HEK293 (cell line): ENCODE results near the gene ZNF646.

Source experiments
- EGR2 ChIP-seq: fragments of 450-650 bp; formaldehyde crosslinking; IDR thresholded peaks from 2 replicates; pipeline ENCODE4 v1.5.1; 2016; ENCODE audit warnings: low read depth, missing biosample characterization, missing genetic modification characterization
- GLIS1 ChIP-seq: fragments of 450-650 bp; formaldehyde crosslinking; IDR thresholded peaks from 2 replicates; pipeline ENCODE4 v1.5.1; 2016; ENCODE audit warnings: missing biosample characterization, missing genetic modification characterization
- KLF9 ChIP-seq: fragments of 450-650 bp; formaldehyde crosslinking; IDR thresholded peaks from 2 replicates; pipeline ENCODE4 v1.5.1; 2016; ENCODE audit warnings: missing biosample characterization, missing genetic modification characterization, low read depth
- MZF1 ChIP-seq: fragments of 450-650 bp; formaldehyde crosslinking; IDR thresholded peaks from 2 replicates; pipeline ENCODE4 v1.5.1; 2017; ENCODE audit warnings: missing biosample characterization, missing genetic modification characterization, borderline replicate concordance
- PRDM1 ChIP-seq: fragments of 450-650 bp; formaldehyde crosslinking; IDR thresholded peaks from 2 replicates; pipeline ENCODE4; 2016; ENCODE audit warnings: missing biosample characterization, missing genetic modification characterization
- SCRT1 ChIP-seq: fragments of 450-650 bp; formaldehyde crosslinking; IDR thresholded peaks from 2 replicates; pipeline ENCODE4 v1.5.1; 2016; ENCODE audit warnings: missing biosample characterization, missing genetic modification characterization, borderline replicate concordance
- TRIM28 ChIP-seq: IDR thresholded peaks from 2 replicates; pipeline ENCODE4 v1.6.1; 2011; ENCODE audit warnings: low read length, control low read depth, borderline replicate concordance
- ZBTB21 ChIP-seq: fragments of 450-650 bp; formaldehyde crosslinking; IDR thresholded peaks from 2 replicates; pipeline ENCODE4 v1.5.1; 2017; ENCODE audit warnings: missing biosample characterization, missing genetic modification characterization
- ZNF10 ChIP-seq: fragments of 450-650 bp; formaldehyde crosslinking; IDR thresholded peaks from 2 replicates; pipeline ENCODE4 v1.5.1; 2017; ENCODE audit warnings: missing biosample characterization, missing genetic modification characterization
- ZNF221 ChIP-seq: fragments of 450-650 bp; formaldehyde crosslinking; IDR thresholded peaks from 2 replicates; pipeline ENCODE4 v1.5.1; 2017; ENCODE audit warnings: missing biosample characterization, missing genetic modification characterization, borderline replicate concordance
- ZNF302 ChIP-seq: fragments of 450-650 bp; formaldehyde crosslinking; IDR thresholded peaks from 2 replicates; pipeline ENCODE4 v1.5.1; 2016; ENCODE audit warnings: missing biosample characterization, missing genetic modification characterization, low read depth
- ZNF335 ChIP-seq: fragments of 450-650 bp; formaldehyde crosslinking; conservative IDR thresholded peaks from 2 replicates; pipeline ENCODE4 v1.5.1; 2016; ENCODE audit warnings: missing biosample characterization, missing genetic modification characterization
- ZNF350 ChIP-seq: fragments of 450-650 bp; formaldehyde crosslinking; IDR thresholded peaks from 2 replicates; pipeline ENCODE4 v1.5.0; 2017; ENCODE audit warnings: missing biosample characterization, mild to moderate bottlenecking, missing genetic modification characterization
- ZNF391 ChIP-seq: fragments of 450-650 bp; formaldehyde crosslinking; IDR thresholded peaks from 2 replicates; pipeline ENCODE4 v1.5.1; 2016; ENCODE audit warnings: low read depth, missing biosample characterization, missing genetic modification characterization, borderline replicate concordance
- ZNF404 ChIP-seq: fragments of 450-650 bp; formaldehyde crosslinking; IDR thresholded peaks from 2 replicates; pipeline ENCODE4 v1.5.1; 2017; ENCODE audit warnings: missing biosample characterization, missing genetic modification characterization
- ZNF510 ChIP-seq: fragments of 450-650 bp; formaldehyde crosslinking; IDR thresholded peaks from 2 replicates; pipeline ENCODE4 v1.5.1; 2018; ENCODE audit warnings: mild to moderate bottlenecking, missing genetic modification characterization, missing biosample characterization; ENCODE audit not compliant: insufficient replicate concordance
- ZNF548 ChIP-seq: fragments of 450-650 bp; formaldehyde crosslinking; IDR thresholded peaks from 2 replicates; pipeline ENCODE4 v1.5.1; 2016; ENCODE audit warnings: missing biosample characterization, missing genetic modification characterization
- ZNF561 ChIP-seq: fragments of 450-650 bp; IDR thresholded peaks from 2 replicates; pipeline ENCODE4 v1.5.1; 2018; ENCODE audit warnings: missing biosample characterization, missing genetic modification characterization, borderline replicate concordance
- ZNF585B ChIP-seq: fragments of 450-650 bp; formaldehyde crosslinking; IDR thresholded peaks from 2 replicates; pipeline ENCODE4 v1.5.1; 2016; ENCODE audit warnings: missing biosample characterization, missing genetic modification characterization
- ZNF670 ChIP-seq: fragments of 450-650 bp; formaldehyde crosslinking; IDR thresholded peaks from 2 replicates; pipeline ENCODE4 v1.5.1; 2016; ENCODE audit warnings: missing biosample characterization, missing genetic modification characterization, low read depth
- ZNF707 ChIP-seq: fragments of 450-650 bp; formaldehyde crosslinking; IDR thresholded peaks from 2 replicates; pipeline ENCODE4 v1.5.1; 2016; ENCODE audit warnings: missing biosample characterization, missing genetic modification characterization
- ZNF747 ChIP-seq: fragments of 450-650 bp; formaldehyde crosslinking; IDR thresholded peaks from 2 replicates; pipeline ENCODE4 v1.5.1; 2016; ENCODE audit warnings: missing biosample characterization, missing genetic modification characterization
- ZNF76 ChIP-seq: fragments of 450-650 bp; formaldehyde crosslinking; IDR thresholded peaks from 2 replicates; pipeline ENCODE4; 2016; ENCODE audit warnings: low read depth, missing biosample characterization, missing genetic modification characterization, borderline replicate concordance
- ZNF777 ChIP-seq: fragments of 450-650 bp; formaldehyde crosslinking; IDR thresholded peaks from 2 replicates; pipeline ENCODE4 v1.5.1; 2017; ENCODE audit warnings: missing biosample characterization, missing genetic modification characterization, borderline replicate concordance
- ZSCAN23 ChIP-seq: fragments of 450-650 bp; formaldehyde crosslinking; IDR thresholded peaks from 2 replicates; pipeline ENCODE4 v1.5.1; 2016; ENCODE audit warnings: missing biosample characterization, missing genetic modification characterization
- TF ChIP-seq, protein P1 (sequence below): fragments of 450-650 bp; formaldehyde crosslinking; IDR thresholded peaks from 2 replicates; pipeline ENCODE4 v1.5.1; 2016; ENCODE audit warnings: missing biosample characterization, missing genetic modification characterization
- TF ChIP-seq, protein P2 (sequence below): fragments of 450-650 bp; formaldehyde crosslinking; IDR thresholded peaks from 2 replicates; pipeline ENCODE4 v1.5.1; 2016; ENCODE audit warnings: missing biosample characterization, missing genetic modification characterization, low read depth
- TF ChIP-seq, protein P3 (sequence below): fragments of 450-650 bp; formaldehyde crosslinking; IDR thresholded peaks from 2 replicates; pipeline ENCODE4 v1.5.1; 2016; ENCODE audit warnings: missing biosample characterization, missing genetic modification characterization, borderline replicate concordance
- TF ChIP-seq, protein P4 (sequence below): fragments of 450-650 bp; formaldehyde crosslinking; IDR thresholded peaks from 2 replicates; pipeline ENCODE4 v1.5.1; 2017; ENCODE audit warnings: missing biosample characterization, missing genetic modification characterization

Gene ZNF646

DNA sequence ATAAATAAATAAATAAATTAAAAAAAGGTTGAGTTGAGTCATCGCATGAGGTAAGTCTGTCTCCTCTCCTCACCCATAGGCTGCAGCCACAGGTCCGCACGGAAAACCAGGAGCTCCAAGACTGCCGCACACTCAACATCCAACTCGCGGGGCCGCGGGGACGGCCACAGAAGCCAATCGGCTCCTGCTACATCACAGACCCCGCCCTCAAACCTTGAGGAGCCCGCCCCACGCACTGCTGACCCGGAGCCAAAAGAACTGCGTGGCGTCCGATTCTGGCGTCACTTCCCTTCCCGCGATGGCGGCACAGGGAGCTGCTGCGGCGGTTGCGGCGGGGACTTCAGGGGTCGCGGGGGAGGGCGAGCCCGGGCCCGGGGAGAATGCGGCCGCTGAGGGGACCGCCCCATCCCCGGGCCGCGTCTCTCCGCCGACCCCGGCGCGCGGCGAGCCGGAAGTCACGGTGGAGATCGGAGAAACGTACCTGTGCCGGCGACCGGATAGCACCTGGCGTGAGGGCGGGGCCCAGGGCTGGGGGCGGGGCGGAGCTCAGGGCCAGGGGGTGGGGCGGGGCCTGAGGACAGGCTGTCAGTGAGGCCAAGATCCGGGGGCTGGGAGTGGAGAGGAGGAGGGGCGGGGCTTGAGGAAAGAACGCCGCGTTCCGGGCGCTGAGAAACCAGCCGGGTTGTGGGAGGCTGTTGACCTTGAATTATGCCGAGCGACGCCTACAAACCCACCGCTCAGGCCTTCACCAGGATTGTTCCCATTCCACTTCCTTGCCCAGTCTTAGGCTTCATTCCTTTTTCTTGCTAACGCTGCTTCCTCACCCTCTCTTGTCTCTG lies 43.4 kb downstream of the ZNF646 start, which contains the start of gene KAT8 (continued):
- TF ChIP-seq ZNF707 (tag by site-specific recombination) = no peak
- peak; percentile 62; the same call in 1 of the 2 replicates for TF ChIP-seq ZNF404 (tag by site-specific recombination)
- TF ChIP-seq ZNF670 = no peak
- TF ChIP-seq, protein P1, sequence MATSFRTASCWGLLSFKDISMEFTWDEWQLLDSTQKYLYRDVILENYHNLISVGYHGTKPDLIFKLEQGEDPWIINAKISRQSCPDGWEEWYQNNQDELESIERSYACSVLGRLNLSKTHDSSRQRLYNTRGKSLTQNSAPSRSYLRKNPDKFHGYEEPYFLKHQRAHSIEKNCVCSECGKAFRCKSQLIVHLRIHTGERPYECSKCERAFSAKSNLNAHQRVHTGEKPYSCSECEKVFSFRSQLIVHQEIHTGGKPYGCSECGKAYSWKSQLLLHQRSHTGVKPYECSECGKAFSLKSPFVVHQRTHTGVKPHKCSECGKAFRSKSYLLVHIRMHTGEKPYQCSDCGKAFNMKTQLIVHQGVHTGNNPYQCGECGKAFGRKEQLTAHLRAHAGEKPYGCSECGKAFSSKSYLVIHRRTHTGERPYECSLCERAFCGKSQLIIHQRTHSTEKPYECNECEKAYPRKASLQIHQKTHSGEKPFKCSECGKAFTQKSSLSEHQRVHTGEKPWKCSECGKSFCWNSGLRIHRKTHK (tag by site-specific recombination) = no peak
- TF ChIP-seq ZNF221 (tag by site-specific recombination) = no peak
- TF ChIP-seq EGR2 (tag by site-specific recombination) = peak; percentile 74
- no peak for TF ChIP-seq ZNF585B (tag by site-specific recombination)
- TF ChIP-seq KLF9 (tag by site-specific recombination) = peak; percentile 64
- TF ChIP-seq MZF1 (tag by site-specific recombination) = peak; percentile 53; the same call in 1 of the 2 replicates
- TF ChIP-seq, protein P2, sequence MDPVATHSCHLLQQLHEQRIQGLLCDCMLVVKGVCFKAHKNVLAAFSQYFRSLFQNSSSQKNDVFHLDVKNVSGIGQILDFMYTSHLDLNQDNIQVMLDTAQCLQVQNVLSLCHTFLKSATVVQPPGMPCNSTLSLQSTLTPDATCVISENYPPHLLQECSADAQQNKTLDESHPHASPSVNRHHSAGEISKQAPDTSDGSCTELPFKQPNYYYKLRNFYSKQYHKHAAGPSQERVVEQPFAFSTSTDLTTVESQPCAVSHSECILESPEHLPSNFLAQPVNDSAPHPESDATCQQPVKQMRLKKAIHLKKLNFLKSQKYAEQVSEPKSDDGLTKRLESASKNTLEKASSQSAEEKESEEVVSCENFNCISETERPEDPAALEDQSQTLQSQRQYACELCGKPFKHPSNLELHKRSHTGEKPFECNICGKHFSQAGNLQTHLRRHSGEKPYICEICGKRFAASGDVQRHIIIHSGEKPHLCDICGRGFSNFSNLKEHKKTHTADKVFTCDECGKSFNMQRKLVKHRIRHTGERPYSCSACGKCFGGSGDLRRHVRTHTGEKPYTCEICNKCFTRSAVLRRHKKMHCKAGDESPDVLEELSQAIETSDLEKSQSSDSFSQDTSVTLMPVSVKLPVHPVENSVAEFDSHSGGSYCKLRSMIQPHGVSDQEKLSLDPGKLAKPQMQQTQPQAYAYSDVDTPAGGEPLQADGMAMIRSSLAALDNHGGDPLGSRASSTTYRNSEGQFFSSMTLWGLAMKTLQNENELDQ (tag by site-specific recombination) = no peak
- TF ChIP-seq SCRT1 = peak; percentile 59; the same call in 1 of the 2 replicates
- TF ChIP-seq, protein P3, sequence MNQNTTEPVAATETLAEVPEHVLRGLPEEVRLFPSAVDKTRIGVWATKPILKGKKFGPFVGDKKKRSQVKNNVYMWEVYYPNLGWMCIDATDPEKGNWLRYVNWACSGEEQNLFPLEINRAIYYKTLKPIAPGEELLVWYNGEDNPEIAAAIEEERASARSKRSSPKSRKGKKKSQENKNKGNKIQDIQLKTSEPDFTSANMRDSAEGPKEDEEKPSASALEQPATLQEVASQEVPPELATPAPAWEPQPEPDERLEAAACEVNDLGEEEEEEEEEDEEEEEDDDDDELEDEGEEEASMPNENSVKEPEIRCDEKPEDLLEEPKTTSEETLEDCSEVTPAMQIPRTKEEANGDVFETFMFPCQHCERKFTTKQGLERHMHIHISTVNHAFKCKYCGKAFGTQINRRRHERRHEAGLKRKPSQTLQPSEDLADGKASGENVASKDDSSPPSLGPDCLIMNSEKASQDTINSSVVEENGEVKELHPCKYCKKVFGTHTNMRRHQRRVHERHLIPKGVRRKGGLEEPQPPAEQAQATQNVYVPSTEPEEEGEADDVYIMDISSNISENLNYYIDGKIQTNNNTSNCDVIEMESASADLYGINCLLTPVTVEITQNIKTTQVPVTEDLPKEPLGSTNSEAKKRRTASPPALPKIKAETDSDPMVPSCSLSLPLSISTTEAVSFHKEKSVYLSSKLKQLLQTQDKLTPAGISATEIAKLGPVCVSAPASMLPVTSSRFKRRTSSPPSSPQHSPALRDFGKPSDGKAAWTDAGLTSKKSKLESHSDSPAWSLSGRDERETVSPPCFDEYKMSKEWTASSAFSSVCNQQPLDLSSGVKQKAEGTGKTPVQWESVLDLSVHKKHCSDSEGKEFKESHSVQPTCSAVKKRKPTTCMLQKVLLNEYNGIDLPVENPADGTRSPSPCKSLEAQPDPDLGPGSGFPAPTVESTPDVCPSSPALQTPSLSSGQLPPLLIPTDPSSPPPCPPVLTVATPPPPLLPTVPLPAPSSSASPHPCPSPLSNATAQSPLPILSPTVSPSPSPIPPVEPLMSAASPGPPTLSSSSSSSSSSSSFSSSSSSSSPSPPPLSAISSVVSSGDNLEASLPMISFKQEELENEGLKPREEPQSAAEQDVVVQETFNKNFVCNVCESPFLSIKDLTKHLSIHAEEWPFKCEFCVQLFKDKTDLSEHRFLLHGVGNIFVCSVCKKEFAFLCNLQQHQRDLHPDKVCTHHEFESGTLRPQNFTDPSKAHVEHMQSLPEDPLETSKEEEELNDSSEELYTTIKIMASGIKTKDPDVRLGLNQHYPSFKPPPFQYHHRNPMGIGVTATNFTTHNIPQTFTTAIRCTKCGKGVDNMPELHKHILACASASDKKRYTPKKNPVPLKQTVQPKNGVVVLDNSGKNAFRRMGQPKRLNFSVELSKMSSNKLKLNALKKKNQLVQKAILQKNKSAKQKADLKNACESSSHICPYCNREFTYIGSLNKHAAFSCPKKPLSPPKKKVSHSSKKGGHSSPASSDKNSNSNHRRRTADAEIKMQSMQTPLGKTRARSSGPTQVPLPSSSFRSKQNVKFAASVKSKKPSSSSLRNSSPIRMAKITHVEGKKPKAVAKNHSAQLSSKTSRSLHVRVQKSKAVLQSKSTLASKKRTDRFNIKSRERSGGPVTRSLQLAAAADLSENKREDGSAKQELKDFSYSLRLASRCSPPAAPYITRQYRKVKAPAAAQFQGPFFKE (tag by site-specific recombination) = no peak
- no peak for TF ChIP-seq ZNF391 (tag by site-specific recombination)
- TF ChIP-seq ZNF548 = no peak
- peak; percentile 21; the same call in 1 of the 2 replicates for TF ChIP-seq ZNF76 (tag by site-specific recombination)
- no peak for TF ChIP-seq ZNF10 (tag by site-specific recombination)
- 0 out of 2 replicates have a peak, but pooled peaks have one; percentile 74 for TF ChIP-seq ZNF561 (tag by site-specific recombination)
- no peak for TF ChIP-seq ZNF350 (tag by site-specific recombination)
- TF ChIP-seq ZNF335 (tag by site-specific recombination) = peak; percentile 46
- TF ChIP-seq, protein P4, sequence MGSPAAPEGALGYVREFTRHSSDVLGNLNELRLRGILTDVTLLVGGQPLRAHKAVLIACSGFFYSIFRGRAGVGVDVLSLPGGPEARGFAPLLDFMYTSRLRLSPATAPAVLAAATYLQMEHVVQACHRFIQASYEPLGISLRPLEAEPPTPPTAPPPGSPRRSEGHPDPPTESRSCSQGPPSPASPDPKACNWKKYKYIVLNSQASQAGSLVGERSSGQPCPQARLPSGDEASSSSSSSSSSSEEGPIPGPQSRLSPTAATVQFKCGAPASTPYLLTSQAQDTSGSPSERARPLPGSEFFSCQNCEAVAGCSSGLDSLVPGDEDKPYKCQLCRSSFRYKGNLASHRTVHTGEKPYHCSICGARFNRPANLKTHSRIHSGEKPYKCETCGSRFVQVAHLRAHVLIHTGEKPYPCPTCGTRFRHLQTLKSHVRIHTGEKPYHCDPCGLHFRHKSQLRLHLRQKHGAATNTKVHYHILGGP = no peak
- TF ChIP-seq ZNF777 = no peak
- TF ChIP-seq PRDM1 (tag by site-specific recombination) = no peak
- TF ChIP-seq GLIS1 (tag by site-specific recombination) = peak; percentile 32; the same call in 1 of the 2 replicates
- TF ChIP-seq ZBTB21 = peak; percentile 89
- TF ChIP-seq ZNF302 (tag by site-specific recombination) = no peak
- no peak for TF ChIP-seq TRIM28
- no peak for TF ChIP-seq ZNF747 (tag by site-specific recombination)
- no peak for TF ChIP-seq ZSCAN23
- peak; percentile 74 for TF ChIP-seq ZNF510 (tag by site-specific recombination)
